ENCODE measurements around the gene MAP3K5.
"Not testable (repeated sequence)": the region's sequence is repeated elsewhere in the genome, so short reads cannot be mapped to it uniquely, and the experiment has no call there.

MAP3K5 gene

DNA sequence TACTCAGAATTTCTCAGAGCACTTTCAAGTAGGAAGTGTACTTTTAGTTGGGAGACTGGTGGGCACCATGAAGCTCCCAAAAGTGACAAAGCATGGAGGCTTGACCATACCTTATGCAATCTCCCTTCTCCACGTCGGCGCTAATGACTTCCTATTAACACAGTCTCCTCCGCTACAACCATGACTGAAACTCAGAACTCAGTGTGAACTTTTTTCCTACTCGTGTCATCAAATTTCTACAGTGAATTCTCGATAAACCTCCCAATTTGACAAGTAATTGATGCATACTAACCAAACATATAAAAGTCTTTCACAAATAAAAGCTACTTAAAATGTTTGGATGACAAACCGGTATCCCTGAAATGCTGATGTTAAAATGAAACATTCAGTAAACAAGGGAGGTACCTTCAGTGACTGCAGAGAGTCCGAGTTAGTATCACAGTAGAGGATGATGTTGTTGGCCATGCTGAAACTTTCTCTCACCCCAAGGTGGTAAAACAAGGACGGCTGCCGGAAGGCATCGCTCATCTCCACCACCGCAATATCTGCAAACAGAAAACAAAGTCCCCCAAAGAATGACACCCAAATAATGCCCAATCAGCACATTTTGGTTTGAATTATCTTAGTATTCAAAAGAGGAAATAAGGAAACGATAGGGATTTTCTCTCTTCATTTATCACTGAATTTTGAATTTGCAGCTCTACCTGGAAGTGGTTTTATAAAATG lies 72.1 kb downstream of the MAP3K5 start:
- peak; percentile 57 to 83 (median 79) for DNase-seq

DNA sequence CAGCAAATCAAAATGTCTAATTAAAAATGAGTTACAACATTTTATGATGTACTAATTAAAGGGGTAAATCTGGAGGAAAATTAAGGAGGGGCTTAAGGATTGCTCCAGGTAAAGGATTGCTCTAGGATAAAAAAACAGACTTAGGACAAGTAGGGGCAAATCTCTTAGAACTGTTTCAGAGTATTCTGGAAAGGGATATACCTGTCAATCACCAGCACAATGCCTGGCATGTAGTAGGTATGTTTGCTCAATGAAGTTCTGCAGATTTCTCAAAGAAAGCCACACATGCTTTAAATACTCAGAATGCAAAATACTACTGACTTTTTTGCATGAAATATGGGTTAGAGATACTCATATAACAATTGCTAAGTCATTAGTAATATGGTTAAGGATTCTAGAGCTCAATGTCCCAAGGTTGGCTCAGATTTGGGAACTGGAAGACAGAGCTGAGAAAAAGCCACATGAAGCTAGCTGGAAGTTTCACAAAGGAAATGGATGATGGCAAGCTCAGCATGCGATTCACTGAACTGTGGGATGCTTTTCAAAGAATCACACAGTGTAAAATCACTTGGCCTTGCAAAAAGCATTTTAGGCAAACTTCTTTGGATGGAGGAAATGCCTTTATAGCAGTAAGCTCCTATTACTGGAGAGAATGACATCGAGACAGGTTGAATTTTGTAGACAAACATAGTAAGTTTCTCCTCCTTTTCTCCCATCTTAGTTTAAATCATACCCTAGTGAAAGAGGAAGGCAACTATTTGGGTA lies 72.8 kb downstream of the MAP3K5 start:
- DNase-seq, result peak; percentile 58 to 83 (median 73)

DNA sequence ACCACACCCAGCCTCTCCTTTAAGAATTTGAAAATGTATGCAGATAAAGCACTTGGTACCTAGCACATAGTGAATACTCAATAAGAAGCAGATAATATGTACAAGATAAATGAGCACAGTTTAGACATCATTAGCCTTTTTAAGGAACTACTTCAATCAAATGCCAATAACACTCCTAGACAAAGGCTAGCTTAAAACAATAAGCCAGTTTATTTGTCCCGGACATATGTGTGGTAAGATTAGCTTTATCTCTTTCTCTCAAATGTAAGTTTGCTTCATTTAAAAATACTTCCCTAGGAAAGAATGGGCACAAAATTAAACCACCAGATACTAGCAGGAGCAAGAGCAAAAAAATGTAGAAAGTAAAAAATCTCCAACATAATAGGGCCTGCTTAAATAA lies 73.8 kb downstream of the MAP3K5 start:
- DNase-seq, result no peak

DNA sequence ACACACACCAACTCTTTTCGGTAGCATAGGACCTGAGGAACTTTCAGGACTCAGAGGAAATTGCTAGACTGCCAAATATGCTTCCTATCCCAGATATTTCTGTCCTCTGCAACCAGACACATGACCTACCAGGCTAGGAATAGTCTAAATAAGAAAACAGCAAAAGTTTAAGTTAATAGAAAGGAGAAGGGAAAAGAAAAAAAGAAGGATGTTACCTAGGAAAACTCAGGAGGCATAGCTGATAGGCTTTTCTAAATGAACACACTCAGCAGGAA lies 74.6 kb downstream of the MAP3K5 start:
- DNase-seq, result peak in 2 of 4 experiments; percentile 29 to 48

DNA sequence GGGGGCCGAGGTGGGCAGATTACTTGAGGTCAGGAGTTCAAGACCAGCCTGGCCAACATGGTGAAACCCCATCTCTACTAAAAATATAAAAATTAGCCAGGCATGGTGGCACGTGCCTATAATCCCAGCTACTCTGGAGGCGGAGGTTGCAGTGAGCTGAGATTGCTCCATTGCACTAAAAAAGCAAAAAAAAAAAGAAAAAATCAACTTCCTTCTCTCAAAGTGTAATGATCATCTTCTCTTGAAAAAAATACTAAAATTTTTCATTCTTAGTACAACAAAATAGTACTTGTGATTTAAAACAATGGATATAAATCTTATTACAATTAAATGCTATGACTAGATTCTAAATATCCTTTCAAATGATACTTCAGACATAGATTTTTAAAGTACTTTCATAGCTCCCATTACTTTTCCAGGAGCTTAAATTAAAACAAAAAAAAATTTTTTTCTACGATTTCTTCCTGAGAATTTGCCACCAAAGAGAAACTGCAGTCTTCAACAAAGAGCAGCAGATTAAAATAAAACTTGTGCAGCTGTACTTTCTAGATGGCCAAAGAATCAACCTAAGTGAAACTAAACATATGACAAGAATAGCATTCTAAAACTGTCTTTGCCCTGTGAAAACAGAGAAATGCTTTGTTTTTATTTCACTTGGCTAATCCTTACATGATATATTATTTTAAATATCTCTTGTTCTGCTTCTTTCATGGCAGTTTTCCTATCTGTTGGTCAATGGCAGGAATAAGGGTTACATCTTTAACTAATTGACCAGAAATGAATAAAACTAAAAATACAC lies 75.2 kb downstream of the MAP3K5 start:
- DNase-seq, result peak in 3 of 4 experiments; percentile 45 to 60 (median 46)

DNA sequence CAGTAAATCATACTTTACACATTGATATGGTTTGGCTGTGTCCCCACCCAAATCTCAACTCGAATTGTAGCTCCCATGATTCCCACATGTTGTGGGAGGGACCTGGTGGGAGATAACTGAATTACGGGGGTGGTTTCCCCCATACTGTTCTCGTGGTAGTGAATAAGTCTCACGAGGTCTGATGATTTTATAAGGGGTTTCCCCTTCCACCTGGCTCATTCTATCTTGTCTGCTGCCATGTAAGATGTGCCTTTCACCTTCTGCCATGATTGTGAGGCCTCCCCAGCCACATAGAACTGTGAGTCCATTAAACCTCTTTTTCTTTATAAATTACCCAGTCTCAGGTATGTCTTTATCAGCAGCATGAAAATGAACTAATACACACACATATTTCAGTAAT lies 79.6 kb downstream of the MAP3K5 start:
- not testable (repeated sequence) for DNase-seq

DNA sequence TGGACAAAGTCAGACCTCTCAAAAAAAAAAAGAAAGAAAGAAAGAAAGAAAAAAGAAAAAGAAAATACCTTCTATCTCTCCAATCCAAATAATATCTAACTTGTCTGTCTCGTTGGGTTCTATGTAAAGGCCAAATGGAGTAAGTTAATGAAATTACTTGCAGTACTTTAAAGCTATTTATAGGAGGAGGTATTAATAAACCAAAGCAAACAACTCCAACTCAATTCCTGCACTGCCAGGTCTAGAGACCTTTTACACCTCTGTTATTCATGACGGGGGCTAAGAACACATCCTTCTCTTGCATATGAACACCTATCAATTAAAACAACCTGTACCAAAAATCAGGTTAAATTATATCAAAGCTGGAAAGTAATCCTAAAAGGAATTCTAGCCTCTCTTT lies 80.6 kb downstream of the MAP3K5 start:
- no peak for DNase-seq

DNA sequence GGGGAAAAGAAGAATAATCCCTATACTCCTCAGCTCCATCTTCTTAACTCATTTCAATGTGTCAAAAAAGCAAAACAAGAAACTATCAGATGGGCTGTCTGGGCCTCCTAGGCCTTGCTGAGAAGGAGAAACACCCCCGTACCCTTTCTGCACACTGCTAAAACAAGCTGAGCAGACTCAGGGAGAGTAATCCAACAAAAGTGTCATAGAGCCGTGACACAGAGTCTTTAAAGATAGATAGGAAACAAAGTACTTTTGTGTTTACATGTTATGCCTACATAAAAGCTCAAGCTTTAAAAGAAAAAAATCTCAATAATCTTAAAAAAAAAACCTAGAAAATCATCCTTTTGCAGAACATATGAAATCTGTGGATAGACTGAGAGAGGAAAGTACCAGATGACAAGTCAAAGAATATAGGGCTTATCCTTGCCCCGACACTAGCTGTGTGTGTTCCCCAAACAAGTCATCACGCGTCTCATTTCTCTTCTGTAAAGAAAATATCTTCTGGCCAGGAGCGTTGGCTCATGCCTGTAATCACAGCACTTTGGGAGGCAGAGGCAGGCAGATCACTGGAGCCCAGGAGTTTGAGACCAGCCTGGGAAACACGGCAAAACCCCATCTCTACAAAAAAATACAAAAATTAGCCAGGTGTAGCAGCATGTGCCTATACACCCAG lies 81.3 kb downstream of the MAP3K5 start:
- DNase-seq, result no peak

DNA sequence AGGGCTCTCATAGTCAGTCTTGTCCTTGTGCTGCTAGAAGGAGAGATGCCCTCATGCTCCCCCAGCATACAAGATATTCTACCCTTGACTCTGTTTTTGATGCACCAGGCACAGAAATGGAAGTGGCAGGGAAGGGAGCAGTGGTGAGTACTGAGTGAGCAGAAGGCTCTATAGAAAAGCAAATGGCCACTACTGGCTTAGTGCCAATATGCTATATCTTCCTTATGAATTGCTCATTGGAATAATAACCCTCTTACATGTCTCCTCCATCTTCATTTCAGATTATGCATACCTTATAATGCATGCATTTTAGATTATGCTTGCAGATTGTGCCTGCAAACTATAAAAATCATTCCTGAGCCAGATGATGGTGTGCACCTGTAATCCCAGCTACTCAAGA lies 82.8 kb downstream of the MAP3K5 start:
- DNase-seq, result no peak

DNA sequence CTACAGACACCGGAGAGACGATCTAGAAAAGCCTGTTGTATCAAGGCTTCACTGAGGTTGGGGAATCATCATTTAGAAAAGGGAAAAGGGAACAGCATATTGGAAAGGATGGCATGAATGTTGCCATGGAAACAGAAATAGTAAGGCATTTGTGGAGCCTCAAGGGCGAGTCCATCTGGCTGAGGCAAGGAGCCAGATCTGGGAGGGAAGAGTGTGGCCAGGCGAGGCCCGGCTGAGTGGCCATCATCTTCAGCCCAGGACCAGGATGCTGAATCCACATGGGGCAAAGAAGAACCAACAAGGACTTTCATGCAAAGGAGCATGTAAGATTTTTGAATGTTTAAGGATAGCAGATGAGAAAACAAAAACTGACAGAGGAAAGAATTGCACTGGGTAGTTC lies 85.8 kb downstream of the MAP3K5 start:
- no peak for DNase-seq

DNA sequence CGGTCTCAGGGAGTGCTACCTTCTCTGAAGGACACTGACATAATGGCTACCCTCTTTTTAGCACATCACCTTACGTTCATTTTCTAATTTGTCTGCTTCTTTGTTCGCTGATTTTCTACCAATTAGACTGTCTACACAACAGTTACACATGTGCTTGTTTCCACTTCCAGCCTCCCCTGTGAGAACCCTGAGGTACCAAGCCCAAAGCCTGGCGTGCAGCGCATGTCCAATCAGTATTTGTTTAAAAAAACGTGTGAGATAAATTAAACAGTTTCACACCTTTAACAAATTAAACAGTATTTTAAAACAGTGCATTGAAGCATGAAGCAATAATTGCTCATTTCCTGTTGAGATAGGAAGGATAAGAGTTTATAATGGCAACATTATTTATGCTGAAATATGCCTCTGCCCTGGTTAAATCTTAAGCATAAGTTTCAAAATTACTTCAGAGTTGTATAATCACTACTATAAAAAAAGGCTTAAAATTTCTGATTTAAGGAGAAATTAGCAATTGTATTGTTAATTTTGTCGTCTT lies 88.9 kb downstream of the MAP3K5 start:
- DNase-seq, result peak in 2 of 4 experiments; percentile 11 to 16

DNA sequence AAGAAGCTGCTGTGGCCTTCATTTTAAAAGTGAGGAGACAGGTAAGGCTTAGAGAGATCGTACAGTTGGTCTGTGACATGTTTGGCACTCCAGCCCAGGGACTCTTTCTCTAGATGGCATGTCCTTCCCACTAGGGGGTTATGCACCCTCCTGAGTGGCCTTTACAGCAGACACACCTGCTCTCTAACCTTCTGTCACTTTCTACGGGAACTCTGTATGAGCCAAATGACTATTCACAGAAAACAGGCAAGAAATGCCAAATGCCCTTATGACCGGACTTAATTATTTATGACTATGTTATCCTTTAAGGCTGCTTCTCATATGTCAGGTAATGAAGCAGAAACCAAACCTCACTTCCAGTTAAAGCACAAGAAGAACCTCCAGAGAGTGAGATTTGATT lies 91.2 kb downstream of the MAP3K5 start:
- no peak for DNase-seq

DNA sequence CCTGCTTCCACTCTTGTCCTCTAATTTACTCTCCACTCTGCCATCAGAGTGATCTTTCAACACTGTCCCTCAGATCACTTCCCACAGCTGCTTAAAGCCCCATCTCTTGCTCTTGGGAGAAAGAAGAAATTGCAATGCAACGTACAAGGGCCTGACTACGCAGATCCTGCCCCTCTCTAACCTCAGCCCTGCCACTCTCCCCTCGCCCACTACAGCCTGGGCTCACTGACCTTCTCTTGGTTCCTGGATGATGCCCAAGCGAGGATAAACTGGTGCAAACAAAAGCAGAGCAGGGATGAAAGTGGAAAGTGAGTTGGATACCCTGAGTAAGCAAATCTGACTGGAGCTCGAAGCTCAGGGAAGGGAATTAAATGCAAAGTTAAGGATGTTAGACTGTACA lies 92.9 kb downstream of the MAP3K5 start:
- no peak for DNase-seq

DNA sequence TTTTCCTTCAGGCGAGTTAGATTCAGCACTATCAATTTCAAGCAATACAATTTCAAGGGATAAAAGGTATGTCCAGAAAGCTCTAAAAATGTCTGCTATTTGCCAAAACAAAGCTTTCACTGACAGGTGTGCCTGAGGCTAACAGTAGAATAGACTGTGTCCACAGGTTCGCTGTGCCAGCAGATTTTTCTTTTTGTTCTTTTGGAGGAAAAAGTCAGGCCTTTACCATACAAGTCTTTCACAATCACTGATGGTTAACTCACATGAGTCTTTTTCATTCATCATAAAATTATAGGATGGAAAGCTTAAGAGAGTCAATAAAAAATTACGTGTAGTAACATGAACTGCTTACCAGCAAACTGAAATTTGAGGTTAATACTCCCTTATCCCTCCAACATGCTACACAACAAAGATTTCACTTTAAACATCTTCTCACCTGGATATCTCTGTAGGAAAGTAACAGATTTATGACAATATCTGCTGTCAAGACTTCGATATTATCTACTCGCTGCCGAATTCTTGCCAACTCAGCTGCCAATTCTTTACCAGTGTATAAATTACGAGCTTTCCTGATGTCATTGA lies 95.4 kb downstream of the MAP3K5 start:
- no peak for DNase-seq

DNA sequence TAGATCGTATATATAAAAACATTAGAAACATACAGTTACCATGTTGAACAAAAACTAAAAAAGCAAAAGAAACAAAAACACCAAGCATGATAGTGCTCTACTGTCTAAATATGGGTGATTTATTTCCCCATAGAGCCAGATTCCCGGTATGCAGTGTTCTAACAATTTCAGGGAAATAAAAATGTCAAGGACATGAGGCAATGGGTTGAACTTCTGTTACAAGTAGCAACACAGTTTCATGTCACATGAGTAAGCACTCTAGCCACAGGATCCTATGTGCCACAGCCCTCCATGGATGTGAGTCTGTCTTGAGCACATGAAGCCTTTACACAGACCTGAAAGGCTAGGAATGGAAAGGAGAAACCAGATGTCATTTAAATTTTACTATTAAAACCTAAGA lies 96.0 kb downstream of the MAP3K5 start:
- DNase-seq, result peak; percentile 53 to 73 (median 65)

DNA sequence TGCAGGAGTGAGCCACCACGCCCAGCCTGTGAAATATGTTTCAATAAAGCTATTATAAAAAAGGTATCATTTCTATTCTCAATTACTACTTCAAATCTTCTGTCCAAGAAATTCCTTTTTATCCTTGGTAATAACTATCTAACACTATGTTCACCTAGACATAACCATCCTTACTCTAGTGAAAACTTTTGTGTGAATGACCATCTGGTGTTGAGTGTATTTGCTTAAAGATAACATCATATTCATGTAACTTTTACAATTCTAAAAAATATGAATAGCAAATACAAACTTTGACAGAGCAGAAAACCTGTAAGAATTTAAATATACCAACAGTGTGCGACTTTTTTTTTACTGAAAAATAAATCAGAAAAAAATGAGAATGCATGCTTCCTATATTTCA lies 96.9 kb downstream of the MAP3K5 start:
- DNase-seq, result no peak

DNA sequence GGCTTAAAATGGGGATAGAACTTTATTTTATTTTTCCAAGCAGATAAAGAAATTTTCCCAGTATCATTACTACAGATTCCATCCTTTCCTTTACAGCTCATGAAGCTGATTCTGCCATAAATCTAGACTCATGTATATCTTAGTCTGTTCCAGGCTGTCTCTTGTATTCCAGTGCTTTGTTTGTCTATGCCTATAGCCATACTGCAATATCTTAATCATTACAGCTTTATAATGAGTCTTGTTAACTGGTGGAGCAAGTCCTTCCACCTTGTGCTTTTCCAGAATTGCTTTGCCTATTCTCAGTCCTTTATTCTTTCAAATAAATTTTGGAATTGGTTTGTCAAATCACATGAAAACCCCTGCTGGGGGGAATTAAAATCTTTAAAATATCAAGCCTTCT lies 99.2 kb downstream of the MAP3K5 start:
- DNase-seq, result no peak

DNA sequence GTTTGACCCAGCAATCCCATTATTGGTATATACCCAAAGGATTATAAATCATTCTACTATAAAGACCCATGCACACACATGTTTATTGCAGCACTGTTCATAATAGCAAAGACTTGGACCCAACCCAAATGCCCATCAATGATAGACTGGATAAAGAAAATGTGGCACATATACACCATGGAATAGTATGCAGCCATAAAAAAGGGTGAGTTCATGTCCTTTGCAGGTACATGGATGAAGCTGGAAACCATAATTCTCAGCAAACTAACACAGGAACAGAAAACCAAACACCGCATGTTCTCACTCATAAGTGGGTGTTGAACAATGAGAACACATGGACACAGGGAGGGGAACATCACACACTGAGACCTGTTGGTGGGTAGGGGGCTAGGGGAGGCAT lies 104.4 kb downstream of the MAP3K5 start:
- DNase-seq, result not testable (repeated sequence)

DNA sequence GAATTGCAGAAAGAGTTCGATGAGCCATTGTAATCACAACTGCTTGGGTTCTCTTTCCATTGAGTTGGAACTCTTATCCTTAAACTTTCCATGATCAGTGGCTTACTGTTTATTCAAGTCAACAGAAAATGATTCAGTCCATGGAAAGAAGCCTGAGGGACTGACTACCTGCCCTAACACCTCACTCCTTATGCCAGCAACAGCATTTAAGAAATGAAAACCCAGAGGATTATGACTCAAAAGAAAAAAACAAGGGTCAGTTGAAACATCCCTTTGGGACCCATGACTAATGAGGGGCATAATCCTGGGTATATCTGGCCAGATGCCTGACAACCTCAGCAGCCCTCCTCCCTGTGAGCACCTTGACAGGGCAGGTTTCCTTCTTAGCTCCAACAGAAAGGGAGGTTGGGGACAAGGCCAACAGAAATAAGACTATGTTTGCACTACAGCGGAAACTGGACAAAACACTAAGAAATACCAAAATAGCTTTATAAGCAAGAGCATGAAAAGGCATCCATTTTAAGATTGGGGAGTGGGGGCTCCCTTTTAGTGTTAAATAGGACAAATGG lies 106.7 kb downstream of the MAP3K5 start:
- DNase-seq, result no peak

DNA sequence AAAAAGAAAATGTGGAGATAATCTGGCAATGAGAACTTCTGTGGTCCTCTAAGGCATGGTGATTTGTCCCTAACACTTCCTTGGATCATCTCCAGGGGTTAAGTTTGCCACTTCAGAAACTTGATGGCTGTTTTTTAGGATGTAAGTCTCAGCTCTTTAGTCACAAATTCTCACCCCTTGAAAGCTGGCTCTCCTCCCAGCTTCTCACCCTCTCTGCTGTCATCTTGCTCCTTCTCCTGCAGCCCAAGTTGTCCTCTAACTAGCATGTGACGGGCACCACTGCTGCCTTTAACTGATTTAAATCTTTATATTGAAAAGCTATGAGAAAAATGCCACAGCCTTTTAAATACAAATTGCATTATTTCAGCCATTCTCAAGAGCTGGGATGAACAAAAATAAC lies 107.8 kb downstream of the MAP3K5 start:
- no peak for DNase-seq

DNA sequence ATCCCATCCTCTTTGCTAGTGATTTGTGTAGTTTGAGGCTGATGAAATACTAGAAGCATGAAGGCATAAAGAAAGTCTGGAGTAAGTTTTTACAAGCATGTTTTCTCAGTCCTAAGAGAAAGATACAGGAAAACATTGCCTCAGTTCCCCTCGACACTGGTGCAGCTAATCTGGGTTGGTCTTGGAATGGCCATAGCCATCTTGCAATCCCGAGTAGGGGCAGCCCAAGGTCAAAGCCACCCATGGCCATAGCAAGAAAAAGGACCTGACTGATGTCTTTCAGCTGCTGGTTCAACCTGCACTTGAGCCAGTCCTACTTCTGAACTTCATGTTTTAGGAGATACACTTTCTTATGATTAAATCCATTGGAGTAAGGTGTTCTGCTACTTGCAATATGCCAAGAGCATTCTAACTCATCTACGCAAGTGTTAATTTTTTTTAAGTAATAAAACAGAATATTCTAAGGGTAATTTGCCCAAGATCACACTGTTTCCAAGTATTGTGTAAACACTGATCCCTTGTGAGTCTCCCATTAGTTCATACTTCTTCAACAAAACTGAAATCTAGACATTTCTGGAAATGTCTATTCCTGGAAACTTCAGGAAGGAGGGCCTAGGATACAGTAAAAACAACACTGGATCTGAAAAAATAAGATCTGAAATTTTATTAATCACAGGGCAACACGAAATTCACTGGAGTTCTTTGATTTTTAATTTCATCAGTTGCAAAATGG lies 108.9 kb downstream of the MAP3K5 start:
- DNase-seq, result no peak

Measured in suppressor macrophage (primary cell).